GM19463 (cell line): ENCODE measurements around the gene NTHL1.
A peak's percentile ranks its signal among the peaks of the same experiment; 100 is the strongest.

Source experiments
- ATAC-seq: cut with Tn5 transposase; IDR thresholded peaks from one replicate; pipeline ENCODE4 v1.9.1; 2021; ENCODE audit warnings: mild to moderate bottlenecking, moderate library complexity; ENCODE audit not compliant: unreplicated experiment

Gene NTHL1

DNA sequence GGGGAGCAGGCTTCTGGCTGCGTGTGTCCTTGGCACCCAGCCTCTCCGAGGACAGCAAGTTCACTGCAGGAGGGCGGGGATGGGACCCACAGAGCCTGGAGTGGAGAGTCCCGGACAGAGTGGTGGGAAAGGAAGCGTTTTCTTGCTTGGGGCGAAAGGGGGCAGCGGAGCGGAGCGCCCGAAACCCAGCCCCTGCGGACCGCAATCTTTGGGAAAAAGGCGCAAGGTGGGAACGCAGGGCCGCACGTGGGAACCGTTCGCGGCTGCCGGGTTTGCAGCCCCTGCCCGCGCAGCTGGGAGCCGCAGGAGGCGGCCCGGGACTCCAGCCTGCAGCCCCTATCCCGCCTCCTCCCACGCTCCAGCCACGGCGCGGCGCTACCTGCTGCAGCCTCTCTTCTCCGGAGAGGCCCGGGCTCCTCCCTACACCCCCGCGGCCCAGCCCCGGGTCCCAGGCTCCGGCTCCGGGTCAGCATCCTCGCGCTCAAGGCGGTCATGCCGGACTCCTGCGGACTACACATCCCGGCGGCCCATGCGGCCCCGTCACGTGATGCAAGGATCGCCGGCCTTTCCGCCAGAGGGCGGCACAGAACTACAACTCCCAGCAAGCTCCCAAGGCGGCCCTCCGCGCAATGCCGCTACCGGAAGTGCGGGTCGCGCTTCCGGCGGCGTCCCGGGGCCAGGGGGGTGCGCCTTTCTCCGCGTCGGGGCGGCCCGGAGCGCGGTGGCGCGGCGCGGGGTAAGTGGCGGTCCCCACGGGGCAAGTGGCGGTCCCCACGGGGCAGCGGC is at the start of gene NTHL1, which contains the start of gene TSC2:
NTHL1 (minus strand) TSS at position 505 of the 786 bp plus-strand sequence; CDS start at position 494, 11 bp downstream.
TSC2 (plus strand) TSS at position 656 of the 786 bp plus-strand sequence. CDS start 631 bp downstream, outside the sequence.
- ATAC-seq = peak; percentile 90

DNA sequence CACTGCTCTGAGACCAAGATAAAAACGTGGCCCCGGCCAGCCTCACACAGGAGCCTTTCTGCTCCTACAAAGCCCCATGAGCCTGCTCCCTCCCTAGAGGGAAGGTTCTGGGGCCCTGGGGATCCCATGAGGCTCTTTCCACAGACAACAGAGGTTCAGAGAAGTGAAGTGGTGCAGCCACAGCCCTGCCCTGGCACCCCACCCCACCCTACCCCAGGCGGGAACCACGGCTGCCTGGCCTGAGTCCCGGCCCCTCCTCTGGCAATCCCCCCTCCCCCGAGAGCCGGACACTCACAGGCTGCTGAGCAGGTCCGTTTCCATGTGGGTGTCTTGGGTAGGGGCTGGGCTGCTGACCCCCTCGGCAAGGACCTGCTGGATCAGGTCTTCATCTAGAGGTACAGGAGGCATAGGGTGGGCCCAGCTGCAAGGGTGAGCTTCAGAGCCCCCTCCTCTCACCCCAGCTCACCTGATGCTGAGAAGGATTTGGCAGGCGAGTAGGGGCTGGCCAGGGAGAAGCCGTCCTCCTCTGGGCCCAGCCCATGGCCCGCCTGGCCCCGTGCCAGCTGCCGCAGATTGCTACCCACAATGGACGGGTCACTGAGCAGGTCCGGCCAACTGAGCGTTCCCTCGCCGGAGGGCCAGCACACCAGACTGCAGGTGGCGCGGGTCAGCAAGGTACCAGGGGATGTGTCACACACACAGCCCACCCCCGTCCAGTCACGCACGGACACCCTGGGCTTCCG is 49.4 kb upstream of the NTHL1 start:
- no peak for ATAC-seq

DNA sequence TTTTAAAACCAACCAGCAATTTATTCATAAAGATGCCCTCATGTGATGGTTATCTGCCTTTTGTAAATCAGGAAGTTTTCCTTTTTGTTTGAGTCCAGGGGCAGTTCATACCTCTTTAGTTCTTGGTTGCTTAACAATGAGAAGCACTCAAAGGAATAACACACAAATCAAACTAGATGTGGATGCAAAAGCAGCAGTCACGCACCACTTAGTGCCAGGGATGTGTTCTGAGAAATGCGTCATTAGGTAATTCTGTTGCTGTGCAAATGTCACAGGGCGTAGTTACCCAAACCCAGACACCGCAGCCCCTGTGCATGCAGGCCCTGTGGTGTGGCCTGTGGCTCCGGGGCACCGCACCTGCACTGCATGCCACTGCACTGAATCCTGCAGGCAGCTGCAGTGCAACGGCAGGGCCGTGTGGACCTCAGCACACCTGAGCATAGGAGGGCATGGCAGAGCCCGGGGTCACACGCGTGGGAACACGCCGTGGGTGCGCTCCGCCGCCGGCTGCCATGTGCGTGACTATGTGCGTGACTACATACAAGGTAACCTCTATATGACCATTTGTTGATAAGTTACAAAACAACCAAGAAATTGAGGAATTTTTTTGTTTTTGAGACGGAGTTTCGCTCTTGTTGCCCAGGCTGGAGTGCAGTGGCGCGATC is 48.4 kb upstream of the NTHL1 start:
- no peak for ATAC-seq

DNA sequence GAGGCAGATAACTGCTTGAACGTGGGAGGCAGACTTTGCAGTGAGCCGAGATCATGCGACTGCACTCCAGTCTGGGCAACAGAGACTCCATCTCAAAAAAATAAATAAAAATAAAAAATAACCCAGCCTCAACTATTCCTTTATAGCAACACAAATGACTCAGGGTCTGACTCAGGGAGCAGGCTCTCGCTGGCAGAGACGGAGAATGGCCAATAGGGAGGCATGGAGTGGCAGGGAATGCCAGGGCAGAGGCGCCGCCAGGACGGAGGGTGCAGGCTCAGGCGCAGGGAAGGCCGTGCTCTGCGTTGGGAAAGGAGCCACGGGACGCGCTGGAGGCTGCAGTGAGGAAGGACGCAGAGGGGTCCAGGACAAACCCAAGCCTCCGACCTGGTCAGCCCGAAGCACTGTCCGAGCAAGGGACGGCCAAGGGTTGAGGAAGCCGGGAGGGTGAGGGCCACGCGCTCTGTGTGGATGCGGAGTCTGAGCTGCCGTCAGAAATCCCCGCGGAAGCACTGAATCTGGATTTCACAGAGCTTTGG is 47.8 kb upstream of the NTHL1 start:
- no peak for ATAC-seq

DNA sequence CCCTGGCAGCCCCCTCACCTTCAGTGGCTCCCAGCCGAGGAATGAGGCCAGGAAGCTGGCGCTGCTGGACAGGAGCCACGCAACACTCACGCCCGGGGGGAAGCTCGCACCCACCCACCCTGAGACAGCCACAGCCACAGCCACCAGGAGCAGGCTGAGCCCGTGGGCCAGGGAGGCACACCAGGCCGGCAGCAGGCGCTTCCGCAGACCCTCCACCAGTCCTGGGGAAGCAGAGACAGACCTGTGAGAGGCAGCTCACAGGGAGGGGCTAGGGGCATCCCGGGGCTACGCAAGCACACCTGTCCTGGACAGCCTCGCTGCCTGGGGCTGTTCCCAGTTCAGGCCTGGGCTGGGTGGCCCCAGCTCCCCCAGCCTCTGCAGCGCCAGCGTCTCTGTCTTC is 46.2 kb upstream of the NTHL1 start:
- no peak for ATAC-seq

DNA sequence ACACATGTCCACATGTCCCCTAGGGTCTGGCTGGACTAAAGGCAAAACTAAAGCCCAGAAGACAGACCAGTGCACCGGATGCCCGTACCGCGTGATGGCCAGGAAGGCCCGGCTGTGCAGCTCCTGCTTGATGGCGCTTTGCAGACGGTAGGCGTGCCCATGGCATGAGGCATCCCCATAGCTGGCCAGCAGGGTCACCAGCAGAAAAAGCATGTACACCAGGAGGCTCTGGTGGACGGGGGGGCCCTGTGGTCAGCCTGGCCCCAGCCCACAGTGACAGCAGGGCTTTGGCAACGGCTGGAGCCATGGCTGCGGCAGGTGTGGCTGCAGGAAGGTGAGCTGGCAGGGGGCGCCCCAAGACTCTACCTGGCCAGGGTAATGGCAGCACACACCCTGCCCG is 45.2 kb upstream of the NTHL1 start:
- ATAC-seq = no peak

DNA sequence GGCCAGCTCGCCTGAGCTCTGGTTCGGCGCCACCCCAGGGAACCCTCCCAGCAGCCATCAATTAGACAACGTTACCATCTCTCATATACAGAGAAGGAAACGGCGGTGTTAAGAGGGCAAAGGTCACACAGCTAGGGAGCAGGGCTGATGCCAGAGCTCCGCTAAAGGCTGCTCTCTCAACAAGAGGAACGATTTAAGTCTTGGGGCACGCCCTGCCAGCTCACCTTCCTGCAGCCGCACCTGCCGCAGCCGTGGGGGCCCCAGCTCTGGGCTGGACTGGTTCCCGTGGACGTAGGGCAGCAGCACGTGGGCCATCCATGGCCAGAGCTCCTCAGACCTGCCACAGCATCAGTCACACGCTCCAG is 44.6 kb upstream of the NTHL1 start:
- no peak for ATAC-seq

DNA sequence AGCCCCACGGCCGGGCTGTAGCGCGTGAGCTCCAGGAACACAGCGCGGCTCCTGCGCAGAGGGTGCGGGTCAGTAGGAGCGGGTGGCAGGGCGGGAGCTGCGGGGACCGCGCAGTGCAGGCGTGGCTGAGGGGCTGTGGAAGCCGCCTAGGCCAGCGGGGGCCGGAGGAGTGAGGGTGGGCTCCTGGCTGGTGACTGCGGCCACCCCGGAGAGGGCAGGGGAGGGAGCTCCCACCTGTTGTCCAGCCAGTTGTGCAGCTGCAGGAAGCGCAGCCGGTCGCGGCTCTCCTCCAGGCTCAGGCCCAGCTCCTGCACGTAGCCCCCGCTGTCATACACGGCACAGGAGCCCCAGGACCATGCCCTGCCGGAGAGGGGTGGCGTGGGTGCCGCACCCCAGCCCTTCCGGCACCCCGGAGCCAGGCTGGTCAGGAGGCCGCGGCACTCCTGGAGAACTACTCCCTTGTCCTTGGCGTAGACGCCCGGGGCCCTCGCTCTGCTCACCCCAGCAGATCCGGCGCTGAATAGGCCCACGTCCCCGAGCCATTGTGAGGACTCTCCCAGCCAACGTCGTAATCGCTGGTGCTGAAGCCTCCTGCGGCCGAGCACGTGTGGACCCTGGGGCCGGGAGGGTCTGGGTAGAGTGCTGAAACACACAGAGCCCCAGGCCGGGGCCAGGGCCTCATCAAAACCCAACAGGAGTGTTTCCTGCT is 44.1 kb upstream of the NTHL1 start:
- ATAC-seq = no peak

DNA sequence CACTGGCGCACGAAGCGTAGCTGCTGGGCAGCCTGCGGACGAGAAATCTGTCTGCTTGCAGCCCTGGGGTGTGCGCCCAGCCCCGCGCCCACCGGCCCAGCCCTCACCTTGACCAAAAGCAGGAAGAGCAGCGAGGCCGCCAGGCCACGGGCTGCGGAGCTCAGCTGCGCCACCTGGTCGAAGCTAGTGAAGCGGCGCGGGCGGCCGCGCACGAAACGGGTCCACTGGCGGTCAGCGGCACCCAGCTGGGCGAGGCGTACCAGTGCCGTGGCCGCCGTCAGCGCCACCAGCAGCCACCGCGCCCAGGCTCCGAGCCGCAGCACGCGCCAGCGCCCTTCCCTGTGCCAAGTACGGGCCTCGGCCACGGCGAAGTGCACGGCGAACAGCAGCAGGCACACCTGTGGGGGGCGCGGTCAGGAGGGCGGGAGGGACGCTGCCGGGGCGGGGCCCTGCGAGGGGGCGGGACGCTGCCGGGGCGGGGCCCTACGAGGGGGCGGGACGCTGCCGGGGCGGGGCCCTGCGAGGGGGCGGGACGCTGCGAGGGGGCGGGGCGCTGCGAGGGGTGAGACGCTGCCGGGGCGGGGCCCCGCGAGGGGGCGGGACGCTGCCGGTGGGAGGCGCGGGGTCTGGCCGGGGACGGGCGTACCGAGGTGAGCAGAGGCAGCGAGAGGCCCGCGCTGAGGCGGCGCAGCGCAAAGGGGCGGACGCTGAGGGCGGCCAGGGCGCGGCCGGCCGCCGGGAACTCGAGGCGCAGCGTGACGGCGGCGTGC is 43.3 kb upstream of the NTHL1 start:
- ATAC-seq = no peak

DNA sequence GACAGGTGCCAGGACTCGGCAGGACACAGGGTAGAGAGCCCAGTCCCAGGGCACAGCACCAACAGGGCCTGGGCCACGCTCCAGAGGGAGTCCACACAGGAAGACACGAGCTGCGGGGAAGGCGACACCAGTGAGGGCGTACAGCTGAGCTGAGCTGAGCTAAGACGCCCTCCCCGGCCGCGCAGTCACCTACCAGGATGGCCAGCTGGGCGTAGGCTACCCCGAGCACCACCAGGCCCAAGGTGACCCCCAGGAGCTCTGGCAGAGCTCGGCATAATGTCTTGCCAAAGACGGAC is 42.8 kb upstream of the NTHL1 start:
- no peak for ATAC-seq

DNA sequence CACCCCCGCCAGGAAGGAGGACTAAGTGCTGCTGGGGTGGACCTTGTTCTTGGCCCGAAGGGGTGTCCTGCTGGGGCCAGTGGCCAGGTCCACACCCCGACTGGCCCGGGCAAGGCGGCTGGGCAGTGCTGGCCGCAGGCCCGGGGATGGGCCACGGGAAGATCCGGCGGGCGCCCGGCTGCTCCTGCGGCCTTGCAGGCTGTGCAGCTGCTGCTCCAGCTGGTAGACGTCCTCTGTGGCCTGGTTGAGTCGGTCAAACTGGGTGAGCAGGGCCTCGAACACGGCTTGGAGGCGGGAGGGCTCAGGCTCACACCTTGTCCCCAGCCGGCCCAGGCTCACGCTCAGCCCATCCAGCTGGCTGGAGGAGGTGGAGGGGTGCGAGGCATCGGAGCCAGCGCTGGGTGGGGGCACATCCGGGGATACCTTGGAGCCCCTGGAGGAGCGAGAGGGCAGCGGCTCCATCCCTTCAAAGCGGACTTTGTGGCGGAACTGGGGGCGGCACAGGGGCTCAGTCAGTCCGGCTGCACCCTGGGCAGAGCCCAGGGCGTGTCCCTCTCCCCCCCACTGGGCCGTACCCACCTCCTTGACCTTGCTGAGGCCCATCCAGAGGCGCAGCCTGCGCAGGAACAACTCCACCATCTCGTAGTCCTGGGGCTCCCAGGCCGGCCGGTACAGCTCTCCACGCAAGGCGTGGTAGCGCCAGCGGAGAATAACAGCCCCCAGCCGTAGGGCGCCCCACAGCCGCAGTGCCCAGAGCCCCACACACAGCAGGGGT is 42.3 kb upstream of the NTHL1 start:
- no peak for ATAC-seq

DNA sequence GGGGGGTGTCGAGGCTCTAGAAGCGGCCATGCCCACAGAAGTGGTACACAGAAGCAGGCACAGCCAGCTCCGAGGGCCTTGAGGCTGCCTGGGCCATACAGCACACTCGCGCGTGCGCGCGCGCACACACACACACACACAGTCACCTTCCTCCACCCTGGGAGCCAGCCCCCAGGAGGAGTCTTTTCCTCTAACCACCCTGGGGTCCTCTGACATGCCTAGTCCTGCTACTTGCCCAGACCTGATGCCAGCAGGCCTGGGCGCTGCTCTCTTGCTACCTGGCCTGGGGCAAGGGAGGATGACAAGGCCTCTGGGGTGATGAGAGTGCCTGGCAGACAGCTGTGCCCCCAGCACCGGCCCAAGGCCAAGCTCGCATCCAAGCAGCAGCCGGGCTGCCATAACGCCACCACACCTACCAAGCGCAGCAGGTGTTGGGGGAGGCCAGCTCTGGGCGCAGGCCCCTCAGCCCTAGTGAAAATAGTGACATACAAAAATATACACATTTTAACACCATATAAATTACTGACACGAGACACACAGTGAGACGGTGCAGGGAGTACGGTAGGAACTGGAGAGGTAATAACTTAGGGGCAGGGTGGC is 41.2 kb upstream of the NTHL1 start:
- ATAC-seq = no peak

DNA sequence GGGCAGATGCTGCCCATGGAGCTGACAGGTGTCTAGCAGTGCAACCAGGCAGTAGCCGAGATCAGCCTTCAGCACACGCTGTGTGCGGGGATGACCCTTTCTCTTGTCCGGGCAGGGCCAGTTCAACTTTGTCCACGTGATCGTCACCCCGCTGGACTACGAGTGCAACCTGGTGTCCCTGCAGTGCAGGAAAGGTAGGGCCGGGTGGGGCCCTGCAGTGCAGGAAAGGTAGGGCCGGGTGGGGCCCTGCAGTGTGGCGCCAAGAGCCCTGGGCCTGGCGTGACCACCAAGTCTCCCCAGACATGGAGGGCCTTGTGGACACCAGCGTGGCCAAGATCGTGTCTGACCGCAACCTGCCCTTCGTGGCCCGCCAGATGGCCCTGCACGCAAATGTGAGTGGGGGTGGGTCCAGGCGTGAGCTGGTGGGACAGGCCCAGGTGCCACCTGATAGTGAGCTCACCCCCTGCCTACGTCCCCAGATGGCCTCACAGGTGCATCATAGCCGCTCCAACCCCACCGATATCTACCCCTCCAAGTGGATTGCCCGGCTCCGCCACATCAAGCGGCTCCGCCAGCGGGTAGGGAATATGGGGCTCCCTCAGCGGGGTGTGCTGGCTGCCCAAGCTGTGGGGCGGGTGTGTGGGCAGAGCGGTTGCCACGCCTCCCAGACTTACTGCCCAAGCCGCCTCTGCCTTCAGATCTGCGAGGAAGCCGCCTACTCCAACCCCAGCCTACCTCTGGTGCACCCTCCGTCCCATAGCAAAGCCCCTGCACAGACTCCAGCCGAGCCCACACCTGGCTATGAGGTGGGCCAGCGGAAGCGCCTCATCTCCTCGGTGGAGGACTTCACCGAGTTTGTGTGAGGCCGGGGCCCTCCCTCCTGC is 40.4 kb upstream of the NTHL1 start:
- no peak for ATAC-seq

DNA sequence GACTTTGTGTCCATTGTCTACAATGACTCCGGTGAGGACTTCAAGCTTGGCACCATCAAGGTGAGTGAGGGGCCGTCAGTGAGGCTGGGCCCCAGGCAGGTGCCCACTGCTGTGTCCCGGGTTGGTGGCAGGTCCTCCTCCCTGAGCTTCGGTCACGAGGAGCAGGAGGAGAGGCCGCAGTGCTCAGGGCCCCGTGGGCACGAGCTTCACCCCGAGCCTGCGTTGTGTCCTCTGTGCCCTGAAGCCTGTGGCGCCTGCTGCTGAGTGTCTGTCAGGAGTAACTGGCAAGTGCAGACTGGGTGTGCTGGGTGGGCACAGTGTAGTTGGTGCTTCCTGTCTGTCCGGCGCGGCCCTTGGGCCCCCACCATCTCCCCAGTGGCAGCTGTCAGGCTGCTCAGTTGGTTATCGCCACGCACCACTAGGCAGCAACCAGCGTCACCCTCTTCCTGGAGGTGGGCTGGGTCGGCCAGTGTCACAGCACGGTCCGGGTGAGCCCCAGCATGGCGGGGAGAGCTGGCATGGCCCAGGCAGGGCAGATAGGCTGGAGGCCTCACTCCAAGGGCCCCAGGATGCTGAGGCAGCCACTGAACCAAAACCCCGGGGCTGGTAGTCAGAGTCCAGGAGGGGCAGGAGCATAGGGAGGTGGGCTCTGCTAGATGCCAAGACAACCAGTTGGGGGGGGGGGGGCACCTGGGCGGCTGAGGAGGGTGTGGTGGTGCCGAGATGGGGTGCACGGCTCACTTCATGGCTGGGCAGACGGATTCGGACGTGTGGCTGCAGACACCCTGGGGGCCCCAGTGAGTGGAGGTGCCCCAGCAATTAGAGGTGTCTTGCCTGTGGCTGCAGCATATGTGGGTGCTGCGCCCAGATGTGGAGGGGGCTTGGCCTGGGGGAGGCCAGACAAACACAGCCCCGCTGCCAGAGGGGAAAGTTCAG is 39.4 kb upstream of the NTHL1 start:
- no peak for ATAC-seq

DNA sequence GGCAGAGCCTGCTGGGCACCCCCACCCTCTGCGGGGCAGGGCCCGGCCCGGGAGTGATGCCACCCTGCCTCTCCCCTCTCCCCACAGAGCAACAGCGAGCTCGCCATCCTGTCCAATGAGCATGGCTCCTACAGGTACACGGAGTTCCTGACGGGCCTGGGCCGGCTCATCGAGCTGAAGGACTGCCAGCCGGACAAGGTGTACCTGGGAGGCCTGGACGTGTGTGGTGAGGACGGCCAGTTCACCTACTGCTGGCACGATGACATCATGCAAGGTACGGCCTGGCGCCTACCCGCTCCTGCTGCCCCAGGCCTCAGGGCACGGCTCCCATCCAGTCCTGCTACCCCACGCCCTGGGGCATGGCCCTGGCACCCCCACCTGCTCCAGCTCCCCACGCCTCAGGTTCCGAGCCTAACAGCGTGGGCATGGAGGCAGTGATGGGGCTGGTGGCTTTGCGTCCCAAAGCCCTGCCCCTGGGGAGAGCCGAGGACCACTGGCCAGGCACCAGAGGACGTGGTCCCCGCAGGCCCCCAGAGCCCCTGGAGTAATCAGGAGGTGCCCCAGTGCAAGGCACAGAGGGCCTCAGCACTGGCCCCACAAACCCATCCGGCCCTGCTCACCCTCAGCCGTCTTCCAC is 38.6 kb upstream of the NTHL1 start:
- no peak for ATAC-seq

DNA sequence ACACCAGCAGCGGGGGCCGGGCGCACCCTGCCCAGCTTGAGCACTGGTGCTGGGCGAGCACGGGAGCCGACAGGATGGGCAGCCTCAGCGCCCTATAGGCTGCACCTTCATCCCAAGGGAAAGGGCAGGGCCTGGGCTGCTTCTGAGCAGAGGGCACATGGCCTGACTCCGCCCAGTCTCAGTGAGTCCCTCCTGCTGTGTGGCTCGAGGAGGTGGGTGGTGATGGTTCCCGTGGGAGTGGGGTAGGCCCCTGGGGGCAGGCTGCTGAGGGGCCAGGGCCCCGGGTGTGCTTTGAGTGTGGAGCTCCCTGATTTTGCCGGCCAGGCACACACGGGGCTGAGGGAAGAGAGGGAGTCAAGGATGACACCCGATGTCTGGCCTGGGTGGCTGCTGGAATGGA is 38.0 kb upstream of the NTHL1 start:
- ATAC-seq = no peak
